Body of pancreas (tissue), 4 donors: ENCODE data around the gene ERMP1.

Experiments
- POLR2A ChIP-seq, 3 donors: fragments of 450-650 bp; IDR thresholded peaks; one replicate each; pipeline ENCODE4 v1.6.1; 2016; ENCODE audit warnings: antibody characterized with exemption in 3 of 3, mild to moderate bottlenecking in 2 of 3
- TF ChIP-seq, protein P1 (sequence below), 7 experiments: fragments of 450-650 bp in 4 of 7; fragments of 200-600 bp in 3 of 7; sonication (generic) in 3 of 7; IDR thresholded peaks; one replicate each; pipeline ENCODE4 v1.5.1; 2016 to 2019; ENCODE audit warnings: antibody characterized with exemption in 7 of 7

DNA sequence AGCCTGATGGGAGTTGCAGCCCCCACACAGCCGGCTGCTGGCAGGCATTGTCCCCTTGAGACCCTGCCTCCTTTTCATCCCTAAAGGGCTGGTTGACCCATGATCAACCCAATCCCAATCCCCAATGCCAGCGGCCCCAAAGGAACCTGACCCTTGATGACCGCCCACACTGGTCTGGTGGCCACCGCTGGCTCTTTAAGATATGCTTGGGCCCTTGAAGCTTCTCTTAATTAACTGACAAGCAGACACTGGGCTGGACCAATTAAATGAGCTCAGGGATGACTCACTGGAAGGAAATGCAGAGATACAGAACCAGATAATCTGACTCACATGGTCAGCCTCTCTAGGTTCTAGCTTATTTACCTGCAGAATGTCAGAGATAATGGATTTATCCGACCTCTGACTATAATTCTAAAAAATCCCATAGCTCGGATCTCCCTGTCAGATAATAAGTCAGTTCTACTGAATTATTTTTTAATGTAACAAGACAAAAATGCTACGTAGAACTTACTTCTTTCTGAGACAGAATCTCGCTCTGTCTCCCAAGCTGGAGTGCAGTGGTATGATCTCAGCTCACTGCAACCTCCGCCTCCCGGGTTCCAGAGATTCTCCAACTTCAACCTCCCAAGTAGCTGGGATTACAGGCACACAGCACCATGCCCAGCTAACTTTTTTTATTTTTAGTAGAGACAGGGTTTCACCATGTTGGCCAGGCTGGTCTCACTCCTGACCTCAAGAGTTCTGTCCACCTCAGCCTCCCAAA lies 46.7 kb upstream of the ERMP1 start:
- TF ChIP-seq, protein P1, sequence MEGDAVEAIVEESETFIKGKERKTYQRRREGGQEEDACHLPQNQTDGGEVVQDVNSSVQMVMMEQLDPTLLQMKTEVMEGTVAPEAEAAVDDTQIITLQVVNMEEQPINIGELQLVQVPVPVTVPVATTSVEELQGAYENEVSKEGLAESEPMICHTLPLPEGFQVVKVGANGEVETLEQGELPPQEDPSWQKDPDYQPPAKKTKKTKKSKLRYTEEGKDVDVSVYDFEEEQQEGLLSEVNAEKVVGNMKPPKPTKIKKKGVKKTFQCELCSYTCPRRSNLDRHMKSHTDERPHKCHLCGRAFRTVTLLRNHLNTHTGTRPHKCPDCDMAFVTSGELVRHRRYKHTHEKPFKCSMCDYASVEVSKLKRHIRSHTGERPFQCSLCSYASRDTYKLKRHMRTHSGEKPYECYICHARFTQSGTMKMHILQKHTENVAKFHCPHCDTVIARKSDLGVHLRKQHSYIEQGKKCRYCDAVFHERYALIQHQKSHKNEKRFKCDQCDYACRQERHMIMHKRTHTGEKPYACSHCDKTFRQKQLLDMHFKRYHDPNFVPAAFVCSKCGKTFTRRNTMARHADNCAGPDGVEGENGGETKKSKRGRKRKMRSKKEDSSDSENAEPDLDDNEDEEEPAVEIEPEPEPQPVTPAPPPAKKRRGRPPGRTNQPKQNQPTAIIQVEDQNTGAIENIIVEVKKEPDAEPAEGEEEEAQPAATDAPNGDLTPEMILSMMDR (IDR thresholded peaks at IDR 0.05): no peak
- TF ChIP-seq POLR2A (IDR thresholded peaks at IDR 0.05): no peak
